HEK293T (cell line): ENCODE results near the gene SPP1.

ENCODE experiments used
- CTCF ChIA-PET: fragments of 350-600 bp; formaldehyde crosslinking; extraction: SDS; loops from one replicate; lab custom pipeline; 2021; ENCODE audit warnings: antibody characterized with exemption, inconsistent platforms; lab: Yijun Ruan, JAX
- POLR2A ChIA-PET: fragments of 350-600 bp; formaldehyde crosslinking; extraction: SDS; loops from one replicate; lab custom pipeline; 2020; ENCODE audit warnings: antibody characterized with exemption, inconsistent platforms; lab: Yijun Ruan, JAX
- DNase-seq: peaks from one replicate; pipeline ENCODE4 v3.0.0; 2012; ENCODE audit warnings: mixed read lengths; ENCODE audit errors: extremely low spot score
- ARNT ChIP-seq: fragments of 450-650 bp; IDR thresholded peaks from 2 replicates; pipeline ENCODE4 v1.6.1; 2017; ENCODE audit warnings: mild to moderate bottlenecking
- BHLHE40 ChIP-seq: fragments of 450-650 bp; IDR thresholded peaks from 2 replicates; pipeline ENCODE4 v1.6.1; 2016; ENCODE audit warnings: mild to moderate bottlenecking, moderate library complexity, borderline replicate concordance
- CTBP1 ChIP-seq: fragments of 450-650 bp; IDR thresholded peaks from 2 replicates; pipeline ENCODE4 v1.6.1; 2016; ENCODE audit warnings: borderline replicate concordance
- ELF4 ChIP-seq: fragments of 450-650 bp; IDR thresholded peaks from 2 replicates; pipeline ENCODE4 v1.6.1; 2017; ENCODE audit warnings: antibody characterized with exemption
- FOXA1 ChIP-seq: fragments of 450-650 bp; IDR thresholded peaks from 2 replicates; pipeline ENCODE4 v1.6.1; 2016; ENCODE audit warnings: mild to moderate bottlenecking
- FOXK2 ChIP-seq: fragments of 450-650 bp; IDR thresholded peaks from 2 replicates; pipeline ENCODE4 v1.6.1; 2016; ENCODE audit warnings: mild to moderate bottlenecking
- FOXM1 ChIP-seq: fragments of 450-650 bp; IDR thresholded peaks from 2 replicates; pipeline ENCODE4 v1.6.1; 2017; ENCODE audit warnings: mild to moderate bottlenecking, borderline replicate concordance
- HDGF ChIP-seq: fragments of 450-650 bp; IDR thresholded peaks from 2 replicates; pipeline ENCODE4 v1.6.1; 2017; ENCODE audit warnings: antibody characterized with exemption, borderline replicate concordance
- L3MBTL2 ChIP-seq: fragments of 450-650 bp; conservative IDR thresholded peaks from 2 replicates; pipeline ENCODE4 v1.6.1; 2016; ENCODE audit warnings: mild to moderate bottlenecking
- LEF1 ChIP-seq: fragments of 450-650 bp; IDR thresholded peaks from 2 replicates; pipeline ENCODE4 v1.6.1; 2017; ENCODE audit warnings: mild to moderate bottlenecking, borderline replicate concordance
- NFRKB ChIP-seq: fragments of 450-650 bp; IDR thresholded peaks from 2 replicates; pipeline ENCODE4 v1.6.1; 2016; ENCODE audit warnings: mild to moderate bottlenecking, moderate library complexity
- SP1 ChIP-seq: fragments of 450-650 bp; IDR thresholded peaks from 2 replicates; pipeline ENCODE4 v1.6.1; 2017
- SUZ12 ChIP-seq: fragments of 450-650 bp; IDR thresholded peaks from 2 replicates; pipeline ENCODE4 v1.6.1; 2016; ENCODE audit warnings: mild to moderate bottlenecking
- TARDBP ChIP-seq: fragments of 450-650 bp; IDR thresholded peaks from 2 replicates; pipeline ENCODE4 v1.6.1; 2016
- ZNF384 ChIP-seq: fragments of 450-650 bp; IDR thresholded peaks from 2 replicates; pipeline ENCODE4 v1.6.1; 2016
- TF ChIP-seq, protein P1 (sequence below): fragments of 450-650 bp; IDR thresholded peaks from 2 replicates; pipeline ENCODE4 v1.6.1; 2016

Gene SPP1

DNA sequence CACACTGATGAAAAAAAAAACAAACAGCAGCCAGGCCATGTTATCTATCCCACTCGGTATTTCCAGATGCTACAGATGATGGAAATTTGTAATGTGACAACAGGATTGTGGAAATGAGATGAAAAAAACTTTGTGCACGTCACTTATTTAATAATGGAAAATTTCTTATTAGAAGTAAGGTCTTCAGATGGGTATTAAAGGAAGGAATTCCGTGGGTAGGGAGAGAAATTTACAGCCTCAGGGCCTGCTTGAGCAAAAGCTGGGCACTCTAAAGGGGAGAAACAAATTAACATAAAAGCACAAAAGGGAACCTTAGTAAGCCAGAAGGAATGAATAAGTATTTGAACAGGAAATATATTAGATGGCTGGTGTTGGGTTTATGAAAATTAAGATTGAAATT, 27.7 kb downstream of the SPP1 start:
- POLR2A ChIA-PET = no interaction called here
- TF ChIP-seq CTBP1 (no peak), SUZ12 (no peak), L3MBTL2 (no peak), NFRKB (no peak), HDGF (no peak), TARDBP (no peak)
- TF ChIP-seq, protein P1, sequence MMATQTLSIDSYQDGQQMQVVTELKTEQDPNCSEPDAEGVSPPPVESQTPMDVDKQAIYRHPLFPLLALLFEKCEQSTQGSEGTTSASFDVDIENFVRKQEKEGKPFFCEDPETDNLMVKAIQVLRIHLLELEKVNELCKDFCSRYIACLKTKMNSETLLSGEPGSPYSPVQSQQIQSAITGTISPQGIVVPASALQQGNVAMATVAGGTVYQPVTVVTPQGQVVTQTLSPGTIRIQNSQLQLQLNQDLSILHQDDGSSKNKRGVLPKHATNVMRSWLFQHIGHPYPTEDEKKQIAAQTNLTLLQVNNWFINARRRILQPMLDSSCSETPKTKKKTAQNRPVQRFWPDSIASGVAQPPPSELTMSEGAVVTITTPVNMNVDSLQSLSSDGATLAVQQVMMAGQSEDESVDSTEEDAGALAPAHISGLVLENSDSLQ = no peak
- no peak for DNase-seq
- CTCF ChIA-PET = interaction anchor here (0.6 kb wide), 1 partner anchor 513 kb away, joined by 3 read pairs; no protein-coding TSS in a partner anchor

DNA sequence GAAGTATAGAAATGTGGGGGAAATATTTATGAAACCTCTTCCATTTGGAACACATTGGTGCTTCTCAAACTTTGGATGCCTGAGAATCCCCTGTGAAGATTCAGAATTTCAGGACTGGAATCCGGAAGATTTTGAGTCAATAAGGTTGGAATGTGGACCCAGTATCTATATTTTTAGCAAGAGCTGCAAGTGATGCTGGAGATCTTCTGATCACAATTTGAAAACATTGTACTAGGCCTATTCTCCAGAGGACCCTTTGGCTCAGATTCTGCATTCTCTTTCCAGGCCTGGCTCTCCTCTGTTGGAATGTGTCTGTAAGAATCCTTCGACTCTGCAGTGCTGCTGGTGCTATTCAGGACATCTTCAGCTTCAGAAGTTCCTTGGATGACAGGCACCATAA, 29.6 kb downstream of the SPP1 start:
- TF ChIP-seq, protein P1 = no peak
- TF ChIP-seq LEF1 = no peak
- TF ChIP-seq ARNT = no peak
- no peak for TF ChIP-seq ELF4
- TF ChIP-seq BHLHE40 = no peak
- no peak for TF ChIP-seq ZNF384
- TF ChIP-seq FOXK2 = no peak
- no peak for TF ChIP-seq FOXA1
- no peak for TF ChIP-seq CTBP1
- TF ChIP-seq L3MBTL2 = no peak
- no peak for TF ChIP-seq SP1
- no peak for TF ChIP-seq FOXM1
- TF ChIP-seq TARDBP = no peak
- POLR2A ChIA-PET = no interaction called here
- CTCF ChIA-PET = no interaction called here
- DNase-seq = no peak

DNA sequence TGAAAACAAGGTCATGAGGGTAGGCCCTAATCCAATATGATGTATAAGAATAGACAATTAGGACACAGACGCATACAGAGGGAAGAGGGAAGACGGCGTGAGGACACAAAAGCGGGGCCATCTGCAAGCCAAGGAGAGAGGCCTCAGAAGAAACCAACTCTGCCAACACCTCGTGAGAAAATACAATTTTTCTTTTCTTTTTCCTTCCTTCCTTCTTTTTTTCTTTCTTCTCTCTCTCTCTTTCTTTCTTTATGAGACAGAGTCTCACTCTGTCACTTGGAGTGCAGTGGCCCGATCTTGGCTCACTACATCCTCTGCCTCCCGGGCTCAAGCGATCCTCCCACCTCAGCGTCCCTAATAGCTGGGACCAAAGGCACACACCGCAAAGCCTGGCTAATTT, 30.4 kb downstream of the SPP1 start:
- ChIA-PET POLR2A (interaction anchor here (0.7 kb wide), 1 partner anchor 444 kb away, joined by 5 read pairs; no protein-coding TSS in a partner anchor), CTCF (interaction anchor here (0.6 kb wide), 1 partner anchor 153 kb away, joined by 4 read pairs; no protein-coding TSS in a partner anchor)
- no peak for DNase-seq
- no peak for TF ChIP-seq FOXA1

DNA sequence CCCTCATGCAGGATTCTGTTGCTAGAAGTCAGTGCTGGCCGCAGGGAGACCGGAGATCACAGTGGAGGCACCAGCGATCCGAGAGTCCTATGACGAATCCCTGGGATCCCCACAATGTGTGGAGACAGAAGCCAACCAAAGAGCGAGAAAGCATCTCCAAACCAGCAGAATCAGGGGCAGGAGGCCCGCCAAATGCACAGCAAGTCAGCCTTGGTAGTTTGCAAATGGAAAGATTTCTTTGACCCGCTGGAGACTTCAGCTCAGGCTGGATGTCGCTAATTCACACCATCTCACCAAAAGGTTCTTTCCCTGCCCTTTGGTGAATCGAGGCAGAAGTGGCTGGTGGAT, 31.4 kb downstream of the SPP1 start:
- ChIA-PET CTCF (no interaction called here), POLR2A (interaction anchor here (0.7 kb wide), 1 partner anchor 445 kb away, joined by 5 read pairs; no protein-coding TSS in a partner anchor)
- DNase-seq = no peak
- TF ChIP-seq ELF4 (no peak), BHLHE40 (no peak), TARDBP (no peak), HDGF (no peak), NFRKB (no peak), FOXM1 (no peak)

DNA sequence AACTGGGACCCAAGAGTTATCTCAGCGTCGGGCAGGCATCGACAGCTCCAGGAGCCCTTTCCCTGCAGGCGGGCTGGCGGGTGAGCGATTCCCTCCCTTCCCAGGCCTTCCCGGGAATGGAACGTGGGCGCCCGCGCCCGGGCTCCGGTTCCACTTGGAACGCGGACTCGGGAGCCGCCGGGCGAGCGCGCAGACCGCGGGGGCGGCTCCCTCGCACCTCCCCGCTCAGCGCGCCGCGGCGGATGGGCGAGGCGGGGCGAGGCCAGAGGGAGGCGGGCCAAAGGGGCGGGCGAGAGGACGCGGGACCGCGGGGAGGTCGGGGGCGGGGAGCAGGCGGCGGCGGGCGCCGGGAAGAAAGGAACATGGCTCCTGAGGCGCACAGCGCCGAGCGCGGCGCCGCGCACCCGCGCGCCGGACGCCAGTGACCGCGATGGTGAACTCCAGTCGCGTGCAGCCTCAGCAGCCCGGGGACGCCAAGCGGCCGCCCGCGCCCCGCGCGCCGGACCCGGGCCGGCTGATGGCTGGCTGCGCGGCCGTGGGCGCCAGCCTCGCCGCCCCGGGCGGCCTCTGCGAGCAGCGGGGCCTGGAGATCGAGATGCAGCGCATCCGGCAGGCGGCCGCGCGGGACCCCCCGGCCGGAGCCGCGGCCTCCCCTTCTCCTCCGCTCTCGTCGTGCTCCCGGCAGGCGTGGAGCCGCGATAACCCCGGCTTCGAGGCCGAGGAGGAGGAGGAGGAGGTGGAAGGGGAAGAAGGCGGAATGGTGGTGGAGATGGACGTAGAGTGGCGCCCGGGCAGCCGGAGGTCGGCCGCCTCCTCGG, 32.0 kb downstream of the SPP1 start, which contains the start of gene PKD2:
TSS of gene PKD2 (plus strand) at position 332 of the 818 bp plus-strand sequence. CDS start at position 431, 99 bp downstream.
- TF ChIP-seq FOXK2 (no peak), ELF4 (no peak), L3MBTL2 (peak; percentile 45), TARDBP (no peak), LEF1 (no peak)
- DNase-seq = peak; percentile 81
- CTCF ChIA-PET = no interaction called here
- POLR2A ChIA-PET = no interaction called here

DNA sequence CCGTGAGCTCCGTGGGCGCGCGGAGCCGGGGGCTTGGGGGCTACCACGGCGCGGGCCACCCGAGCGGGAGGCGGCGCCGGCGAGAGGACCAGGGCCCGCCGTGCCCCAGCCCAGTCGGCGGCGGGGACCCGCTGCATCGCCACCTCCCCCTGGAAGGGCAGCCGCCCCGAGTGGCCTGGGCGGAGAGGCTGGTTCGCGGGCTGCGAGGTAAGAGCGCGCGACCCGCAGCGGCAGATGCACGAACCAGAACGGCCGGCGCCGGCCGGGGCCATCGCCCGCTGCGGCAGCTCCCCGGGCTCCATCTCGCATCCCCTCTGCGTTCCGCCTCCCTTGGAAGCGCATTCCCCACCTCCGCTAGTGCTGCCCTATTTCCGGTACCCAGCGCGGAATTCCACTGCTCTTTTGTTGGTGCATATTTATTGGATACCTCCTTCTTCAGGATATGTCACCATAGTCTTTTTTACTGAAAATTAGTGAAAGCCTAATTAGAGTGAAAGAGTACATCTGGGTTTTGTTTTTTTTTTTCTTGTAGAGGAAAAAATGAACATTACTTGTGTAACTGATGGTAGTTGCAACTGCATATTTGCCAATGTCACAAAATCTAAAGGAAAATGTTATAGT, 32.7 kb downstream of the SPP1 start:
- ChIA-PET CTCF (no interaction called here), POLR2A (interaction anchor here (0.7 kb wide), 1 partner anchor 113 kb away, joined by 3 read pairs; no protein-coding TSS in a partner anchor)
- DNase-seq = peak; percentile 68
- TF ChIP-seq ELF4 (no peak), NFRKB (no peak), L3MBTL2 (no peak), SP1 (no peak), FOXM1 (no peak), TARDBP (no peak), FOXA1 (no peak), ZNF384 (no peak), ARNT (no peak), FOXK2 (no peak), SUZ12 (no peak), CTBP1 (no peak), LEF1 (no peak), BHLHE40 (no peak), HDGF (no peak)
- TF ChIP-seq, protein P1 = no peak
